ENCODE data around the gene PCDH9.

Gene PCDH9

GRCh38 chr13:67229481-67230403 is at the start of gene PCDH9:
Gene PCDH9, minus strand, starts transcription at chr13:67230336. Its CDS starts 1,896 bp downstream, at chr13:67228440.
- no peak for DNase-seq

GRCh38 chr13:67278235-67278634 is 48.1 kb upstream of the PCDH9 start:
- no peak for DNase-seq

GRCh38 chr13:67277581-67277980 is 47.4 kb upstream of the PCDH9 start:
- no peak for DNase-seq

GRCh38 chr13:67275351-67275960 is 45.3 kb upstream of the PCDH9 start:
- DNase-seq, result no peak

- no peak for DNase-seq
These were observed 42.9 kb upstream of the PCDH9 start for GRCh38 chr13:67273001-67273400.

GRCh38 chr13:67267136-67267535 is 37.0 kb upstream of the PCDH9 start:
- DNase-seq, result no peak

GRCh38 chr13:67259208-67259607 is 29.1 kb upstream of the PCDH9 start:
- DNase-seq, result no peak

GRCh38 chr13:67258482-67258881 is 28.3 kb upstream of the PCDH9 start:
- DNase-seq, result no peak

- no peak for DNase-seq
These were observed 8.7 kb upstream of the PCDH9 start for GRCh38 chr13:67238861-67239260.

GRCh38 chr13:67238277-67238859 is 8.2 kb upstream of the PCDH9 start:
- peak in 1 of 2 donors; percentile 48 for DNase-seq

- no peak for DNase-seq
These were observed 5.1 kb upstream of the PCDH9 start for GRCh38 chr13:67235265-67235664.

- no peak for DNase-seq
These were observed 2.2 kb upstream of the PCDH9 start for GRCh38 chr13:67232384-67232783.

GRCh38 chr13:67231289-67232000 is 1.3 kb upstream of the PCDH9 start:
- DNase-seq, result no peak

- peak; percentile 82 to 87 for DNase-seq
These were observed 510 bp upstream of the PCDH9 start for GRCh38 chr13:67230404-67231288.

- no peak for DNase-seq
These were observed 1.2 kb downstream of the PCDH9 start for GRCh38 chr13:67228916-67229315.

GRCh38 chr13:67228031-67228430 is 2.1 kb downstream of the PCDH9 start:
- no peak for DNase-seq

GRCh38 chr13:67227131-67227983 is 2.8 kb downstream of the PCDH9 start:
- DNase-seq, result no peak

- DNase-seq, result no peak
These were observed 3.4 kb downstream of the PCDH9 start for GRCh38 chr13:67226696-67227095.

GRCh38 chr13:67225252-67226159 is 4.6 kb downstream of the PCDH9 start:
- DNase-seq, result no peak

Data from CD4-positive, alpha-beta T cell treated with Interleukin-4 for 1 hour (primary cell).